ENCODE results near the gene FAM53B. TPM values are rescaled to one million over a fixed set of nuclear protein-coding genes. Genes with fewer than 3 reads are reported as not detected.

FAM53B gene
- total RNA-seq, 1 donor from 2014 or later = 39.8 TPM

DNA sequence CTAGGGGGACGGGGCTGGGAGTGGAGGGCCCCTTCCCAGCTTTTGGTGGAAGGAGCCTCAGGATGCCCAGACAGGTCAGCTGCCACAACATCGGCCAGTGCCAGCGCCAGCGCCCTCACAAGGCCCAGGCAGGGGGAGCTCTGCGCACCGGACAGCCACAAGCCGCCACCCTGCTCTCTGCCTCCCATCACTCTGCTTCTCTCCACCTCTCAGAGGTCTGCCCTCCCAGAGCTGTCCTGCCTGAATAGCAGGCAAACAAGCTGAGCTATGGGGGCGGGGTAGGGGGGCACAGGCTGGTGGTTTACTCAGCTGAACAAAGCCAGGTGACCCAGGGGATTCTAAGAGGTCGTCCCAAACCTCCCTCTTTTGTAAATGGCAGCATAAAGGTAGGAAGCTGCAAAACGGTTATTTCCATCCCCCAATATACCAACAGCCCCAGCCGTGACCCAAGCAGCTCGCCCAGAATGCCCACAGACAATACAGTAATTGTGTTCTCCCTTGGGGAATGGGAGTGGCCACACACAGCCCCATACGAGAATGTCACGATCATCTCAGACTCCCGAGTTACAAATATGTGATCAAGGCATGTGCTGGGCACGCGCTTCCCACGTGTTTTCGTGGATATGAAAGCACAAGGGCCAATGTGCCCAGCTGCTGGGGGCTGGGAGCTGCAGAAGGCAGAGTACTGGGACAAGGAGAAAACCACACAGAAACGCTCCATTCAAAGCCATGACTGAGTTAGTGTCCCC is 19.7 kb downstream of the FAM53B start:
- H3K4me3 Mint-ChIP-seq (ENCODE audit: low read depth) = peak overlapping the region; percentile 44
- H3K9me3 Mint-ChIP-seq (ENCODE audit: low read depth) = no peaks in the 10 kb centered on the region
- peak overlapping the region; percentile 93 for H3K27ac Mint-ChIP-seq
- TF ChIP-seq, protein P1, sequence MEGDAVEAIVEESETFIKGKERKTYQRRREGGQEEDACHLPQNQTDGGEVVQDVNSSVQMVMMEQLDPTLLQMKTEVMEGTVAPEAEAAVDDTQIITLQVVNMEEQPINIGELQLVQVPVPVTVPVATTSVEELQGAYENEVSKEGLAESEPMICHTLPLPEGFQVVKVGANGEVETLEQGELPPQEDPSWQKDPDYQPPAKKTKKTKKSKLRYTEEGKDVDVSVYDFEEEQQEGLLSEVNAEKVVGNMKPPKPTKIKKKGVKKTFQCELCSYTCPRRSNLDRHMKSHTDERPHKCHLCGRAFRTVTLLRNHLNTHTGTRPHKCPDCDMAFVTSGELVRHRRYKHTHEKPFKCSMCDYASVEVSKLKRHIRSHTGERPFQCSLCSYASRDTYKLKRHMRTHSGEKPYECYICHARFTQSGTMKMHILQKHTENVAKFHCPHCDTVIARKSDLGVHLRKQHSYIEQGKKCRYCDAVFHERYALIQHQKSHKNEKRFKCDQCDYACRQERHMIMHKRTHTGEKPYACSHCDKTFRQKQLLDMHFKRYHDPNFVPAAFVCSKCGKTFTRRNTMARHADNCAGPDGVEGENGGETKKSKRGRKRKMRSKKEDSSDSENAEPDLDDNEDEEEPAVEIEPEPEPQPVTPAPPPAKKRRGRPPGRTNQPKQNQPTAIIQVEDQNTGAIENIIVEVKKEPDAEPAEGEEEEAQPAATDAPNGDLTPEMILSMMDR (IDR thresholded peaks at IDR 0.05; ENCODE audit: unreplicated experiment) = no peak
- no peak for DNase-seq (ENCODE audit: low spot score, unreplicated experiment)
- no peaks in the 10 kb centered on the region for H3K27me3 Mint-ChIP-seq
- H3K36me3 Mint-ChIP-seq (ENCODE audit: insufficient read depth) = peaks cover 6% of the 10 kb centered on the region
- H3K4me1 Mint-ChIP-seq (ENCODE audit: low read depth) = peaks cover 36% of the 10 kb centered on the region

- peaks cover 38% of the 10 kb centered on the region for H3K4me1 Mint-ChIP-seq (ENCODE audit: low read depth)
- H3K4me3 Mint-ChIP-seq (ENCODE audit: low read depth) = no peak overlapping the region
- no peaks in the 10 kb centered on the region for H3K9me3 Mint-ChIP-seq (ENCODE audit: low read depth)
- no peaks in the 10 kb centered on the region for H3K27me3 Mint-ChIP-seq
- peak overlapping the region; percentile 91 for H3K27ac Mint-ChIP-seq
- peaks cover 6% of the 10 kb centered on the region for H3K36me3 Mint-ChIP-seq (ENCODE audit: insufficient read depth)
- TF ChIP-seq, protein P1 (IDR thresholded peaks at IDR 0.05; ENCODE audit: unreplicated experiment) = no peak
- DNase-seq (ENCODE audit: low spot score, unreplicated experiment) = no peak
Observed at GRCh38 chr10:124723826-124724225, 20.4 kb downstream of the FAM53B start.

DNA sequence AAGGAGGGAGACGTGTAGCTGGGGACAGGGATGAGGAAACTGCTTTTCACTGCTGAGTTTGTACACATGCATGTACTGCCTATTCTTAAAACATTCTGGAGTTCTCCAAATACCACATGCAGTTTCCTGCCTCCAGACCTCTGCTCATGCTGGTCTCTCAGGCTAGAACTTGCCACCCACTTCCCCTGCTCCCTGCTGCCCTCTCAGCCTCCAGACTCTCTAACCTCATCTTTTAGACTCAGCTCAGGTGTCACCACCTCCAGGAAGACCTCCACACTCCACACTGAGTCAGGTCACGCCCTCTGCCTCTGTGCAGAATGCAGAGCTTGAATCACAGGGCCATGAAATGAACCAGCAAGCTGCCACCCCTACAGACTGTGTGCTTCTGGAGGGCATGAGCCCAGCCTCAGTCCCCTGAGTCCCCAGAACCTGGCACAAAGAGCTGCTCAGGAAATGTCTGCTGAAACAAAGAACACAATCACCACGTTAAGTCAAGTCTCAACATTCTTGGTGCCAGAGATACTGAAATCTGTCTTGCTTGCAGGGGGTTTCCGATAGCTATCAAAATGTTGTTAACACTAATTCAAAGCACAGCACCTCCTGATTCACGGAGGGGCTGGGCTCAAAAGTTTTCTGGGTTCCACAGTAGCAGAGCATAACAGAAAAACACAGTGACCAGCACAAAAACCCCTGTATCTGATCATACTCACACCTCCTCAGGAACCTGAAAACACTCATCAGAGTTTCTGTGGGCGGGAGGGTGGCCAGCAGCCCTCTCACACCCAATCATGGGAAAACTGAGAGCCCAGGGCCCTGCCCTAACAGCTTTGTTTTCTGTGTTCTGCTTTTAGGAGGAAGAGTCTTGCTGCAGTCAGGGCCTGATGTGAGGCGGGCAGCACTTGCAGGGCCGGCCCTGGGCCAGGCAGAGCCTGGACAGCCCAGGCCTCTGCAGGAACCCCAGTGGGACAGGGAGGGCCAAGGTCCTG is 21.1 kb downstream of the FAM53B start:
- H3K4me3 Mint-ChIP-seq (ENCODE audit: low read depth) = no peak overlapping the region
- TF ChIP-seq, protein P1 (IDR thresholded peaks at IDR 0.05; ENCODE audit: unreplicated experiment) = no peak
- H3K4me1 Mint-ChIP-seq (ENCODE audit: low read depth) = peaks cover 45% of the 10 kb centered on the region
- H3K27ac Mint-ChIP-seq = peak overlapping the region; percentile 91
- no peak for DNase-seq (ENCODE audit: low spot score, unreplicated experiment)
- peaks cover 6% of the 10 kb centered on the region for H3K36me3 Mint-ChIP-seq (ENCODE audit: insufficient read depth)
- H3K9me3 Mint-ChIP-seq (ENCODE audit: low read depth) = no peaks in the 10 kb centered on the region
- no peaks in the 10 kb centered on the region for H3K27me3 Mint-ChIP-seq

GRCh38 chr10:124721330-124722045 is 22.7 kb downstream of the FAM53B start:
- Mint-ChIP-seq H3K4me1 (ENCODE audit: low read depth) (peaks cover 46% of the 10 kb centered on the region), H3K27ac (peak overlapping the region; percentile 53), H3K9me3 (ENCODE audit: low read depth) (no peaks in the 10 kb centered on the region), H3K36me3 (ENCODE audit: insufficient read depth) (peaks cover 6% of the 10 kb centered on the region), H3K4me3 (ENCODE audit: low read depth) (no peak overlapping the region), H3K27me3 (no peaks in the 10 kb centered on the region)
- TF ChIP-seq, protein P1 (IDR thresholded peaks at IDR 0.05; ENCODE audit: unreplicated experiment) = no peak
- DNase-seq (ENCODE audit: low spot score, unreplicated experiment) = no peak

Measured in progenitor cell of endocrine pancreas (in vitro differentiated cells).